K562 (cell line): ENCODE measurements around the gene ECT2. TPM values are rescaled to one million over a fixed set of nuclear protein-coding genes. Genes with fewer than 3 reads are reported as not detected.

Source experiments
- ATAC-seq: fragments of 200-7000 bp; cut with Tn5 transposase; 3 replicates; pipeline ENCODE4 v1.9.1; 2020; ENCODE audit warnings: moderate library complexity
- BruUV-seq: library from RNA; stranded (reverse); fragments of 400-500 nt; replicated peaks from 2 replicates; lab custom pipeline; 2021; lab: Mats Ljungman, UMichigan
- CTCF ChIA-PET: fragments of 300-600 bp; formaldehyde crosslinking; extraction: SDS; loops from one replicate; lab custom pipeline; 2021; ENCODE audit warnings: low intra/inter-chr PET ratio; lab: Yijun Ruan, JAX
- POLR2A ChIA-PET: fragments of 300-600, 350-650 bp; sonication (Branson Sonifier 250); formaldehyde crosslinking; extraction: SDS; loops from one replicate; lab custom pipeline; 2021; ENCODE audit warnings: antibody characterized with exemption, inconsistent platforms; lab: Yijun Ruan, JAX
- DNase-seq, 4 experiments: peaks; one replicate each; pipeline versions ENCODE4 v3.0.0 to v3.0.0-alpha.2; 2011 to 2018; ENCODE audit warnings: low spot score in 3 of 4, mixed read lengths in 3 of 4; ENCODE audit errors: extremely low read depth in 1 of 4
- FAIRE-seq: peaks from 2 replicates; lab custom pipeline; 2011; peaks lifted over from hg19 to GRCh38; lab: Jason Lieb, UNC
- H2AFZ ChIP-seq: 2 replicates; pipeline ENCODE4 v1.6.0; 2011; ENCODE audit warnings: low read depth, low read length, control low read depth, inconsistent platforms
- H3K27ac ChIP-seq: fragments of 200-600 bp; 3 replicates; pipeline ENCODE4 v1.8.0; 2011; ENCODE audit warnings: low read depth, mild to moderate bottlenecking, control low read depth, inconsistent platforms, low read length, moderate library complexity, mixed read lengths; ENCODE audit errors: extremely low read depth
- H3K27me3 ChIP-seq, 2 experiments: fragments of 300-600 bp in 1 of 2; 2 replicates in 1 of 2; 3 replicates in 1 of 2; pipeline versions ENCODE4 v1.6.0 to v1.8.0; 2011; ENCODE audit warnings: inconsistent platforms in 2 of 2, low read length in 2 of 2, mild to moderate bottlenecking in 1 of 2, mixed read lengths in 1 of 2, moderate library complexity in 1 of 2; ENCODE audit not compliant: control insufficient read depth in 2 of 2, insufficient read depth in 2 of 2
- H3K36me3 ChIP-seq: fragments of 300-600 bp; 3 replicates; pipeline ENCODE4 v1.8.0; 2011; ENCODE audit warnings: mild to moderate bottlenecking, low read length, inconsistent platforms; ENCODE audit not compliant: control insufficient read depth, insufficient read depth
- H3K4me1 ChIP-seq, 2 experiments: fragments of 200-600 bp in 1 of 2; replicated peaks in 1 of 2; 2 replicates in 1 of 2; 3 replicates in 1 of 2; pipeline versions ENCODE4 v1.5.1 to v1.8.0; 2011; ENCODE audit warnings: inconsistent platforms in 2 of 2, low read length in 2 of 2, mild to moderate bottlenecking in 1 of 2, mixed read lengths in 1 of 2, moderate library complexity in 1 of 2; ENCODE audit not compliant: control insufficient read depth in 2 of 2, insufficient read depth in 2 of 2
- H3K4me2 ChIP-seq: 2 replicates; pipeline ENCODE4 v1.6.1; 2011; ENCODE audit warnings: low read length, control low read depth, inconsistent platforms, mixed read lengths; ENCODE audit not compliant: insufficient read depth
- H3K4me3 ChIP-seq: fragments of 200-600 bp; sonication (generic), shearing (Covaris generic); 2 replicates; pipeline ENCODE4 v1.5.1; 2016; ENCODE audit warnings: control low read depth, inconsistent platforms
- H3K79me2 ChIP-seq: fragments of 200-600 bp; 3 replicates; pipeline ENCODE4 v1.8.0; 2011; ENCODE audit warnings: low read length, inconsistent platforms; ENCODE audit not compliant: control insufficient read depth, insufficient read depth
- H3K9ac ChIP-seq, 2 experiments: 2 replicates each; pipeline versions ENCODE4 v1.6.0 to v1.6.1; 2011; ENCODE audit warnings: low read depth in 2 of 2, low read length in 2 of 2, control low read depth in 1 of 2, inconsistent platforms in 1 of 2, mild to moderate bottlenecking in 1 of 2, mixed read lengths in 1 of 2; ENCODE audit not compliant: insufficient read depth in 1 of 2
- H3K9me1 ChIP-seq: one replicate; pipeline ENCODE4 v1.6.0; 2011; ENCODE audit warnings: inconsistent platforms, mild to moderate bottlenecking, low read length, moderate library complexity; ENCODE audit not compliant: control insufficient read depth, insufficient read depth
- H3K9me3 ChIP-seq: replicated peaks from 2 replicates; pipeline ENCODE4 v1.5.1; 2011; ENCODE audit warnings: low read depth, low read length, inconsistent platforms; ENCODE audit not compliant: control insufficient read depth, insufficient read depth
- H4K20me1 ChIP-seq: replicated peaks from 2 replicates; pipeline ENCODE4 v1.6.1; 2011; ENCODE audit warnings: low read length, inconsistent platforms, mixed read lengths; ENCODE audit not compliant: control insufficient read depth, insufficient read depth
- AFF4 ChIP-seq: sonication (generic); formaldehyde crosslinking; IDR thresholded peaks from 2 replicates; pipeline ENCODE4 v1.8.0; 2023; ENCODE audit warnings: mild to moderate bottlenecking, missing genetic modification reagents
- BCOR ChIP-seq: fragments of 450-650 bp; IDR thresholded peaks from 2 replicates; pipeline ENCODE4 v1.6.1; 2016
- CCNT2 ChIP-seq: IDR thresholded peaks from 2 replicates; pipeline ENCODE4 v1.6.1; 2011; ENCODE audit warnings: borderline replicate concordance, low read depth, mild to moderate bottlenecking, moderate library complexity, mixed read lengths, low read length; ENCODE audit not compliant: insufficient read length; ENCODE audit errors: extremely low read depth
- E2F1 ChIP-seq: sonication (generic); formaldehyde crosslinking; IDR thresholded peaks from 2 replicates; pipeline ENCODE4 v1.8.1; 2023; ENCODE audit warnings: mild to moderate bottlenecking, missing genetic modification reagents, moderate library complexity
- GTF2E2 ChIP-seq: fragments of 200-800 bp; sonication (Bioruptor generic); IDR thresholded peaks from 2 replicates; pipeline ENCODE4 v1.6.1; 2016; ENCODE audit warnings: missing genetic modification characterization, missing compliant biosample characterization
- HSF4 ChIP-seq: fragments of 250-450 bp; sonication (Bioruptor Pico); IDR thresholded peaks from 2 replicates; pipeline ENCODE4 v2.1.2; 2022; ENCODE audit warnings: mild to moderate bottlenecking, moderate library complexity, borderline replicate concordance
- KDM1A ChIP-seq, 2 experiments: fragments of 450-650 bp; IDR thresholded peaks; 2 replicates each; pipeline ENCODE4 v1.6.1; 2016; ENCODE audit warnings: mild to moderate bottlenecking in 2 of 2
- MYC ChIP-seq, 2 experiments: fragments of 250-450 bp in 1 of 2; sonication (Bioruptor Pico) in 1 of 2; IDR thresholded peaks; 2 replicates each; pipeline versions ENCODE4 v1.5.1 to v1.6.1; 2012 to 2021; ENCODE audit warnings: low read depth in 2 of 2, borderline replicate concordance in 1 of 2, improper control_type of control experiment in 1 of 2, low read length in 1 of 2, mild to moderate bottlenecking in 1 of 2, moderate library complexity in 1 of 2
- PTBP1 ChIP-seq: fragments of 200-400 bp; formaldehyde crosslinking; IDR thresholded peaks from 2 replicates; pipeline ENCODE4 v1.6.1; 2017; ENCODE audit warnings: low read depth, low read length
- RBFOX2 ChIP-seq: fragments of 200-400 bp; formaldehyde crosslinking; IDR thresholded peaks from 2 replicates; pipeline ENCODE4 v1.6.1; 2017; ENCODE audit warnings: low read depth, mild to moderate bottlenecking, low read length, moderate library complexity
- SIN3A ChIP-seq, 2 experiments: fragments of 150-350 bp in 1 of 2; IDR thresholded peaks; 2 replicates each; pipeline ENCODE4 v1.6.1; 2011 to 2016; ENCODE audit warnings: borderline replicate concordance in 2 of 2, low read depth in 2 of 2, low read length in 2 of 2, mild to moderate bottlenecking in 2 of 2, moderate library complexity in 2 of 2; ENCODE audit not compliant: control insufficient read depth in 1 of 2
- USF1 ChIP-seq: sonication (generic); formaldehyde crosslinking; IDR thresholded peaks from 2 replicates; pipeline ENCODE4 v1.9.0; 2022; ENCODE audit warnings: mild to moderate bottlenecking, missing genetic modification reagents
- ZFP36 ChIP-seq: fragments of 150-350 bp; IDR thresholded peaks from 2 replicates; pipeline ENCODE4 v1.6.1; 2018; ENCODE audit warnings: low read length, low read depth; ENCODE audit not compliant: partially characterized antibody
- ZNF584 ChIP-seq: fragments of 200-800 bp; sonication (Bioruptor generic); IDR thresholded peaks from 2 replicates; pipeline ENCODE4 v1.6.1; 2016; ENCODE audit warnings: low read depth, mild to moderate bottlenecking, missing genetic modification characterization, missing compliant biosample characterization
- WGBS: fragments of 100-300 bp; shearing (Covaris generic); methylation state at CpG from one replicate; pipeline ENCODE4 v1.1.6; 2016; ENCODE audit warnings: low coverage, mixed read lengths; ENCODE audit not compliant: insufficient coverage; ENCODE audit errors: missing lambda C conversion rate; 5-methylcytosine and 5-hydroxymethylcytosine counted together
- in situ Hi-C: fragments of 300-500 bp; cut with MboI; formaldehyde crosslinking; loops from 4 replicates; pipeline ENCODE4 v1.15.0; 2018; ENCODE audit warnings: inconsistent platforms, mixed read lengths
- intact Hi-C: fragments of 100-400 bp; cut with micrococcal nuclease; formaldehyde crosslinking; loops from 2 replicates; pipeline ENCODE4 v1.14.2; 2022
- polyA plus RNA-seq, 8 experiments: library from polyadenylated mRNA; depleted of rRNA in 4 of 8; stranded (reverse) in 5 of 8; unstranded in 3 of 8; fragments of >200 nt; fragmentation: Nextera tagmentation in 2 of 8; fragmentation: Illumina TruSeq in 1 of 8; extraction: Ambion mirVana in 2 of 8; extraction: Trizol in 1 of 8; gene quantifications; 2 replicates each; pipeline versions ENCODE4 v1.2.1 to v1.2.3, GENCODE V29; 2011 to 2014; ENCODE audit warnings: inconsistent platforms in 1 of 8, missing spikeins in 1 of 8
- total RNA-seq, 7 experiments: library from RNA; depleted of rRNA in 6 of 7; stranded (reverse); fragments of >200 nt in 6 of 7; fragmentation: Illumina TruSeq in 2 of 7; extraction: Trizol in 2 of 7; gene quantifications; 2 replicates each; pipeline versions ENCODE4 v1.2.1 to v1.2.3, GENCODE V29; 2011 to 2021; ENCODE audit warnings: low replicate concordance in 1 of 7

Gene ECT2
- total and polyA plus RNA-seq, 9 of the 15 experiments (the other 6 are each of a cell fraction or from before 2014, with no cell fraction given): 19.0 to 53.0 (median 36.5) TPM

DNA sequence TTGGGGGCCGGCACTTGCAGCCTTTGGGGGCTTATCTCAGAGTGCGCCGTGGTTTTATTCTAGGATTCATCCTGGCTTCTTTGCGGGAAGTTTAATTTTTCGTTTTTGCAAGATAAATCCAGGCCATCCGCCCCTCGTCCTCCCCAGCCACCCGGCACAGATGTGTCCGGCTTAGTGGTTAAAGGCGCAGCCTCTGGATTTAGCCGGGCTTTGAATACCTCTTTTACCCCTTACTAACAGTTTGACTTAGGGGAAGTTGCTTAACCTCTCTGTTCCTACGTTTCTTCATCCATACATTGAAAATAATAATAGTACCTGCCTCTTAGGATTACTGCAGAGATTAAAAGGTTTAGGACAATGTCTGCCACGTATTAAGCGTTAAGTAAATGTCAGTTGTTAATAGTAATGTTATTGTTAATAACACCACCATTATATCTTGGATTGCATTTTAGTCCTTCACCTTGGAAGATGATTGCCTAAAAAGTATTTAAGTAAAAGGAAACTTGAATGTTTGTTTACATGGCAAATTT is 714 bp downstream of the ECT2 start:
- peaks cover 40% of the 10 kb centered on the region; the same call in 2 of the 3 replicates for H3K36me3 ChIP-seq
- peak overlapping the region; percentile 83 for H3K4me2 ChIP-seq
- no peaks in the 10 kb centered on the region for H4K20me1 ChIP-seq
- WGBS: under 1% methylated on average over 14 of the region's 14 CpGs
- peak overlapping the region; percentile 88 for H2AFZ ChIP-seq
- H3K27ac ChIP-seq: peak overlapping the region; percentile 88
- in situ Hi-C loops (no loop called here), intact Hi-C loops (no loop called here)
- peaks cover 54% of the 10 kb centered on the region for H3K79me2 ChIP-seq
- FAIRE-seq: peak; percentile 65
- no peaks in the 10 kb centered on the region for H3K9me1 ChIP-seq
- H3K9me3 ChIP-seq: no peaks in the 10 kb centered on the region
- peak overlapping the region; percentile 90 to 95 for H3K9ac ChIP-seq
- ATAC-seq: peak; percentile 78
- H3K27me3 ChIP-seq: no peaks in the 10 kb centered on the region
- H3K4me3 ChIP-seq: peak overlapping the region; percentile 80
- POLR2A ChIA-PET: interaction anchor here (0.6 to 1.2 kb wide), 7 partner anchors 11 to 218 kb away, joined by 3 to 5 read pairs (median 5); partner anchors contain the start of gene NCEH1
- no TSS peak for BruUV-seq
- CTCF ChIA-PET: interaction anchor here (0.7 kb wide), 1 partner anchor 1811 kb away, joined by 4 read pairs; no protein-coding TSS in a partner anchor
- DNase-seq: peak; percentile 21 to 52 (median 36)
- peaks cover 0 to 2% of the 10 kb centered on the region in 2 experiments; a peak in 2 of 5 replicates for H3K4me1 ChIP-seq
- TF ChIP-seq KDM1A (IDR thresholded peaks at IDR 0.05) (0 out of 4 replicates have a peak, but pooled peaks of 1 of the 2 experiments have one; percentile 23), RBFOX2 (peak; percentile 68), PTBP1 (0 out of 2 replicates have a peak, but pooled peaks have one; percentile 1), E2F1 (CRISPR knock-in tag) (no peak), HSF4 (no peak), MYC (IDR thresholded peaks at IDR 0.05; ENCODE audit: low read depth, low read length) (no peak), MYC (CRISPR knock-in tag; IDR thresholded peaks at IDR 0.05; ENCODE audit: borderline replicate concordance, low read depth) (0 out of 2 replicates have a peak, but pooled peaks have one; percentile 7), ZNF584 (CRISPR knock-in tag) (0 out of 2 replicates have a peak, but pooled peaks have one; percentile 38), AFF4 (peak; percentile 55; the same call in 1 of the 2 replicates), SIN3A (IDR thresholded peaks at IDR 0.05; ENCODE audit: borderline replicate concordance in 2 of 2, control insufficient read depth in 1 of 2, low read depth in 2 of 2, low read length in 2 of 2) (peak in 1 of 2 experiments; percentile 16; a peak in 1 of 4 replicates), CCNT2 (peak; percentile 2), BCOR (peak; percentile 59; the same call in 1 of the 2 replicates), GTF2E2 (tag) (peak; percentile 70; the same call in 1 of the 2 replicates), USF1 (CRISPR knock-in tag) (no peak), ZFP36 (peak; percentile 57)
